Measurements from ENCODE around the gene RB1.
"Not testable (repeated sequence)": the region's sequence is repeated elsewhere in the genome, so short reads cannot be mapped to it uniquely, and the experiment has no call there.

RB1 gene

DNA sequence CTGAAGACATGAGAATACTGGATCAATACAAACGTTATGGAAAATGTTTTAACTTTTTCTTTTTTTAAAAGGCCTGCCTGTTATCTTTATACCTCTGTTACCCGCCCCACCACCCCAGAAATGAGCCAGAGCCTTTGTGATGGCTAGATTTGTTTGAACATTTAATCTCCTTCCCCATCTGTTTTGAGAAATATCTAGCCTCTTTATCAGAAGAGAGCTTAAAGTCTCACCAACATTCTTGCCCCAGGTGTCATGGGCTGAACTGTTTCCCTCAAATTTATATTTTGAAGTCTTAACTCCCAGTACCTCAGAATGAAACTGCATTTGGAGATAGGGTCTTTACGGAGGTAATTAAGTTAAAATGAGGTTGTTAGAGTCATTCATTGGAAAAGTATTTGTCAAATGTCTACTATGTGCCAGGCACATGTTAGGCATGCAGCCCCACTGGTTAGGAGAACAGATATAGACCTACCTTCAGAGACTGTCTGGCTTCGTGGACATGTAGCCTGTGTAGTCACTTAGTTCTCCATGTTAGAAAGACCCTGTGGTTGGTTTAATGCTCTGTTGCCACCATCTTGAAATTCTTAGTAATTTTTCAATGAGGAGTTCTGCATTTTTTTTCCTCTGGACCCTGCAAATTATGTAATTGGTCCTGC is 6.3 kb upstream of the RB1 start:
- no peak for DNase-seq (ENCODE audit: low read depth)

DNA sequence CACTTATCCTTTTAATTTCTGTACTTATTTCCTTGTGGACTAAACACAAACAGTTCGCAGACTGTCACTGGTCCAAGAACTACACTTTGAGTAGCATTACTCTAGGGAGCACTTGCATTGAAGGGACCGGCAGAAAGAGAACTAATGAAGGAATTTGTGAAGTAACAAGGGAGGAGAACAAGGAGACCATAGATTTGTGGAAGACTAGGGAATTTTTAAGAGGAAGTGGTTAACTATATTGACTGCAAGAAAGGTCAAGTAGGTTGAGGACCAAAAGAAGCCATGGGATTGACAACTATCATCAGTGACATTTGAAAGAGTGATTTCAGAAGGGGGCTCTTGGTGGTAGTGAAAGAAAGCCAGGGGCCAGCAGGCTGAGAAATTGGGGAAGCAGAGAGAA is 4.0 kb upstream of the RB1 start:
- DNase-seq (ENCODE audit: low read depth) = no peak

DNA sequence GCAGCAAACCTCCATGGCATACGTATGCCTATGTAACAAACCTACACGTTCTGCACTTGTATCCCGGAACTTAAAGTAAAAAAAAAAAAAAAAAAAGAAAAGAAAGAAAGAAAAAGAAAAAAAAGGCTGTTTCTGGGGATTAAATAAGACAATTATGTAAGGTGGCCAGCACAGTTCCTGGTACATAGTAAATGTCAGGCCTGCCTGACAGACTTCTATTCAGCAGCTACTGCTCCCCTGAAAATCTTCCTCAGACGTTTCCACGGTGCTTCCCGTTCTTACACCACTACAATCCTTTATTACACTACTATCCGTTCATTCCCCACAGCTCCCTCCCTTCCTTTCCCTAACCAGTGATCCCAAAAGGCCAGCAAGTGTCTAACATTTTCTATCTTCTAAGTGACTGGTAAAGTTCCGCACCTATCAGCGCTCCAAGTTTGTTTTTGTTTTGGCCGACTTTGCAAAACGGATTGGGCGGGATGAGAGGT is 636 bp upstream of the RB1 start:
- DNase-seq (ENCODE audit: low read depth) = no peak

DNA sequence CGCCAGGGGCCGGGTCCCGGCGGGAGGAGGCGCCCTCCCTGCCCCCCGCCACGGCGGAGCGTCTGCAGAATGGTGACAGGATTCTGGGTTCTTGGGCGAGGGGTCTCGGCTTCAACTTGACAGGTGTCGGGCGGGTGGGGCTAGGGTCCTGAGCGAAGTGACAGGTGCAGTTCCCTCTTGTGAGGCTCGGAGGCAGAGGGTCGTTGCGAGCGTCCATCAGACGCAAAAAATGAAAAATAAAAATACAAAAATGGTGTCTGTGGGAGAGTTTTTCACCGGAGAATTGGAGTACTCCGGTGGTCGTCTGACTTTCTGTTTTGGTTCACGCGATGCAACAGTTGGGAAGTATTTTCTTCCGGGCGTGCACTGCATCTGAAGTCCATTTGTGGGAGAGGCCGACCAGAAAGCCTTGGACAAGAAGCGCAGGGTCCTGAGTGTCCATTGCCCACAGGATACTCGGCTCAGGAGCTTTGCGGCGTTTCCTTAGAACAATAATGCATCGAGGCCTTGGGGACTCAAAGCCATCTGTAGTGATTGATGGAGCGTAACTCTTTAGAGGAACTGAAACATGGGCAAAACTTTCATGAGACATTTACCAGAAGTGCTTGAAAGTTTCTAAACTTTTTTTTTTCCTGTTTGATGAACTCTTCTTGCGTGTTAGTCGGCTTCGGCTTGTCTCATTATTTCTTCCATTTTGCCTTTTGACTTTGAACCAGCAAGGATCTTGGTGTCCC is 759 bp downstream of the RB1 start:
- DNase-seq (ENCODE audit: low read depth) = peak; percentile 22

DNA sequence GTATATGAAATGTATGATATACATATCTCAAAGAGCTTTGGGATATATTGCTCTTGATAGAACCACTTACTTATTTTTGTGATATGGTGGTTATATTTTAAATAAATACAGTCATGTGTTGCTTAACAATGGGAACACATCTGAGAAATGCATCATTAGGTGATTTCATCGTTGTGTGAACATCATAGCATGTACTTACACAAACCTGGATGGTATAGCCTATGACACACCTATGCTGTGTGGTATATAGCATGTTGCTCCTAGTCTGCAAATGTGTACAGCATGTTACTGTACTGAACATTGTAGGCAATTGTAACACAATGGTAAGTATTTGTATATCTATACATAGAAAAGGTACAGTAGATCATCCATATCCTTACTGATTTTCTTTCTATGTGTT is 7.7 kb downstream of the RB1 start:
- DNase-seq (ENCODE audit: low read depth) = no peak

DNA sequence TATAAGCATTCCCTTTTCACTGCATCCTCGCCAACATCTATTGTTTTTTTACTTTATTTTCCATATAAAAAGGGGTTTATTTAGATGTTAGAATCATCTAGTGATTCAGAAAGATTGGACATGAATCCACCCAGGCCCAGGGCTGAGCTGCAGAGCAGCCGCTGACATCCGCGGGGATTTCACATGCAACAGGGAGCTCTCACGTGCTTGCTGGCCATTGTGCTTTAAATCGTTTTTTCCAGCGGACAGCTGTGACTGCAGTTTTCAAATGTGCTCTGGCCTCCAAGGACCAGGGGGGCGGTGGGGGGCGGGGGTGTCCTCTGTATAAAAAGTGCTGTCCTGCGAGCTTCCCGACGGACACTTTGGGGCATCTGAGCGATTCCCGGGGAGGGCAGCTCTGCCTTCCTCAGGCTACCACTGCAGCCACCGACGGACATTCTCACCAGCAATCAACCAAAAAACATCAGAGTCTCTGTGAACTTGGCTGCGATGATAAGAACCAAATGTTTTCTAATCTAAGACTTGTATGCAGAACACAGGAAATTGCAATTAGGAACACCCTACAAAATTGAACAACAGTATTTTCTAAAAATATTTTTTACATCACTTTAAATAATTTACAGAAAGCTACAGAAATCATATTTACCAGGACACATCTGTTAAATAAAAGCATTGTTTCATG is 12.6 kb downstream of the RB1 start:
- no peak for DNase-seq (ENCODE audit: low read depth)

DNA sequence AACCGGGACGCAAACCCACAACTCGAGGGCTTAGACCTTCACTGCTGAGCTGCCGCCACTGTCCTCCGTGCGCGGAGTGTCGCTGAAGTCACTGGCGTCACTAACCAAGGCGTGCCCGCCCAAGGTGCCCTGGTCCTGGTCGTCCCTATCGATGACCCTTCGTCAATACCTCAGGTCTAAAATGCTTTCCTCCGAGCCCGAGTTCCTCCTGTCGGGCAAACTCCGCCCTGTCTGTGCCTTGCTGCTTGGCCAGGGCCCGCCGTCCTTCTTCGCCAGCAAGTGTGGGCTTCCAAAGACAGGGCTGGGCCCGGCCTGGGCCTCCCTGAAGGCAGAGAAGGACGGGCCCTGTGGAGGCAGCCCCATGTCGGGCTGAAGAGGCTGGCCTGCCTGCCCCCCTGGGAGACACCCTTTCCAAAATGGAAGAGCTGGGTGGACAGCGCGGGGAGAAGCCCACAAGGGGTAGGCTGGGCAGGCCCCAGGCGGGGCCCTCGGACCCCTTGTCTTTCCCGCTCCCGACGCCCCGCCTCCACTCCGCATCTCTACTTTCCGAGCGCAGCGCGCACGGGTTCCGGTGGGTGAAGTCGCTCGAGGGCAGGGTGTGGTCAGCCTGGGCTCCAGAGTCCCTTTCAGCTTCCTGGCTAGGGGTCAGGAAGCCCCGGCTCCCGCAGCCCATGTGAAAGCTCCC is 13.4 kb downstream of the RB1 start:
- DNase-seq (ENCODE audit: low read depth) = no peak

DNA sequence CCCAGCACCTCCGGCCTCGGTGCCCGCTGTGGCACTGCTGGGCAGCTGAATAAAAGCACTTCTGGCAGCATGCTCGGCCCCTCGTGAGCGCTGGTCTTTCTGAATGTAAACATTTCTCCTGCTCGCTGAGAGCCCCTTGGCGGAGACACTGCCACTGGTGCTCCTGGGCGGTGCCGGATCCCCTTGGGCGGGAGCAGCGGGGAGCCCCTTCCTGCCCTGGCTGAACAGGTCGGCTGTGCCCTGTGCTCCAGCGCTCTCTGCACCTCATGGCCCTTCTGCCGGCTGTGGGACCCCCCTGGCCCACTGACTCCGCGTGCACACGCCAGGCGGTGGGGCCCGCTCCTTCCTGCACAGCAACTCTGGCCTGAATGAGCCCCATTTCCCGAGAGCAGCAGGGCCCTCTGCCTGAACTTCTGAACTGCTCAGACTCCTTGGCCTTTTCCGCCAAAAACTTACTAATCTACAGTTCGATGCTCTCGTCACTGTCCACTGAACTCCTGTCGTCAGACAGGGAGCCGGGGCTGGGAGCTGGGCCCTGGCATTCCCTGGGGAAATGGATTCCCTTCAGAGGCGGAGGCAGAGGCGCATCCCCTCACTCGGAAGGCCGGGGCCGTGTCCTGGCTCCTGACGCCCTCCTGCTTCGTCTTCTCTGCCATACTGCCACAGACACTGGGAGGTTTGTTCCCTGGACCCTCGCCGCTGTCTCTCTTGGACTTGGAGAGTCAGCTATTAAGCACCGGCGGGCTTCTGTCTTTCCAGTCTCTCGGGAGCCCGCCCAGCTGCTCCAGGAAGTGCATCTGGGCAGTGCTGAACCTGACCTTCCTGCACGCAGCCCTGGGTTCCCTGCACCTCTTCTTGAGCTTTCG is 14.2 kb downstream of the RB1 start:
- DNase-seq (ENCODE audit: low read depth) = no peak

DNA sequence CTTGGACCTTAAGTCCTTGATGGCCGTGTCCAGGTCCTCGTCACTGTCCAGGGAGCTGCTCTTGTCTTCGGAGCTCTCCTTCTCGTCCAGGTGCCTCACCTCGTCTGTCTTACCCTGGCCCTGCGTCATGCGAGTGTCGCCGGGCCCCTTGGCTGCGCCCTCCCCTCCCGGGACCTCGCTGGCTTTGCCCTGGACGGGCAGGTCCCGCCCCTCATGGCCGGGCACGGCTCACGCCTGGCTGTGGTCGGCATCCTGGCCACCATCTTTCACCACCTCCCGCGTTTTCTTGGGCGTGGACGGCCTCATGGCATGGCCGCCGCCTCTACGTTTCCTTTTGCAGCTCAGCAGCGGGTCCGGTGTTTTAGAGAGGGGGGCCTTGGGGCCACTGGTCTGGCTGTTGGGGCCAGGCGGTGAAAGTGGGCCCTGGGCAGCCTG is 14.8 kb downstream of the RB1 start:
- no peak for DNase-seq (ENCODE audit: low read depth)

DNA sequence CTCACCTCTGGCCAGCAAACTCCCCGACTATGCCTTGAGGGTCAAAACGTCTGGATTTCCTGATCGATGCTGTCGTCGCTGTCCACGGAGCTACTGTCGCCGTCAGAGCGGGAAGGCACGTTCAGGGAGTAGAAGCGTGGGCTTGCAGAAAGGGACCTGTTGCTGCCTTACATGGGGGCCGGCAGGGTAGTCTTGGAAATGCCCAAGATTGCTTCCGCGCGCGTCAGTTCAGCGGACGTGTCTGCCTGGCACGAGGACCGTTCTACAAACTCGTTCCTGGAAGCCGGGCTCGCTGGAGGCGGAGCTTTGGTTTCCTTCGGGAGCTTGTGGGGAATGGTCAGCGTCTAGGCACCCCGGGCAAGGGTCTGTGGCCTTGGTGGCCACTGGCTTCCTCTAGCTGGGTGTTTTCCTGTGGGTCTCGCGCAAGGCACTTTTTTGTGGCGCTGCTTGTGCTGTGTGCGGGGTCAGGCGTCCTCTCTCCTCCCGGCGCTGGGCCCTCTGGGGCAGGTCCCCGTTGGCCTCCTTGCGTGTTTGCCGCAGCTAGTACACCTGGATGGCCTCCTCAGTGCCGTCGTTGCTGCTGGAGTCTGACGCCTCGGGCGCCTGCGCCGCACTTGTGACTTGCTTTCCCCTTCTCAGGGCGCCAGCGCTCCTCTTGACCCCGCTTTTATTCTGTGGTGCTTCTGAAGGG is 15.4 kb downstream of the RB1 start:
- no peak for DNase-seq (ENCODE audit: low read depth)

DNA sequence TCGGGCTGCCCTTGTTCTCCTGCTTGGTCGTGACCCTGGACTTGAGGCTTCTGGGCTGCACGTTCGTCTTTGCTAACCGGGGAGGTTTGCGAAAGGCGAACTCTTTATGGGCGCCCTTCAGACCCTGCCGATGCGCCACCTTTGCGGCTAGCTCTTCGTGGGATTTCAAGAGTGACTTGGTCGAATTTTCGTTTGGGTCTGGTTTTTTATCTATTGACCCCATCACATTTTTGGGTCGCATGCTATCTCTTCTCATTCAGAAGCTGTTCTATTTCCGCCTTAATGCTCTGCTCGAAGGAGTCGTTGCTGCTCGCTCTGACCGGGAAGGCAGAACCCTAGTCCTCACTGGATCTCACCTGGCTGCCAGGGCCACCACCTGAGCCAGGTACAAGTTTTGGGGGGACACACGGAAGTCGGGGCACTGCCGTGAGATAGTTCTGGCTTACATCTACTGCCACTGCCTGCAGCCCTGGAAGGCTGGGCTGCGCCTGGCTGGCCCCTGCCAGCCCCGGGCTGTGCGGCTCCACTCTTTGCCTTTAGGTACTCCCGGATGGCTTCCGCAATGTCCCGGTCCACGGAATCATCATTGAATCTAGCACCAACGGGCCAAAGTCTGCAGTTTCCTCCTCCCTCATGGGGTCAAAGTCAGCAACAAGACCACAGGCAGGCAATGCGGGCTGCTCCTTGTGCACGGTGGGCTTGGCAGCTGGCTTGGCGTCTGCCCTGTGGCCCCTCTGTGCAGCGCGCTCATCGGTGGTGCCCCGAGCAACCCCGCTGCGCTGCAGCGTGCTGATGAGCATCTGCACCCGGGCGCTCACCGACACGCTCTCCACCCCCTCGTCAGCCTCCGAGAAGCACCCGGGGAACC is 16.2 kb downstream of the RB1 start:
- no peak for DNase-seq (ENCODE audit: low read depth)

DNA sequence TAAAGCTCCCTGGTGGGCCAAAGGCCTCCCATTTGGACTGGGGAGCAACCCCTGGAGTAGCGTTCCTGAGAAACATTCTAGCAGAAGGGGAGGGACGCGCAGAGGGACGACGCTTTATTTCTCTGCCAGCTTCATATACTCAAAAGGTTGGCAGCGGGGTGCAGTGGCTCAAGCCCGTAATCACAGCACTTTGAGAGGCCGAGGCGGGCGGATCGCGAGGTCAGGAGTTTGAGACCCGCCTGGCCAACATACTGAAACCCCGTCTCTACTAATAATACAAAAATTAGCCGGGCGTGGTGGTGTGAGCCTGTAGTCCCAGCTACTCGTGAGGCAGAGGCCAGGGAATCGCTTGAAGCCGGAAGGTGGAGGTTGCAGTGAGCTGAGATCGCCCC is 16.8 kb downstream of the RB1 start:
- no peak for DNase-seq (ENCODE audit: low read depth)

DNA sequence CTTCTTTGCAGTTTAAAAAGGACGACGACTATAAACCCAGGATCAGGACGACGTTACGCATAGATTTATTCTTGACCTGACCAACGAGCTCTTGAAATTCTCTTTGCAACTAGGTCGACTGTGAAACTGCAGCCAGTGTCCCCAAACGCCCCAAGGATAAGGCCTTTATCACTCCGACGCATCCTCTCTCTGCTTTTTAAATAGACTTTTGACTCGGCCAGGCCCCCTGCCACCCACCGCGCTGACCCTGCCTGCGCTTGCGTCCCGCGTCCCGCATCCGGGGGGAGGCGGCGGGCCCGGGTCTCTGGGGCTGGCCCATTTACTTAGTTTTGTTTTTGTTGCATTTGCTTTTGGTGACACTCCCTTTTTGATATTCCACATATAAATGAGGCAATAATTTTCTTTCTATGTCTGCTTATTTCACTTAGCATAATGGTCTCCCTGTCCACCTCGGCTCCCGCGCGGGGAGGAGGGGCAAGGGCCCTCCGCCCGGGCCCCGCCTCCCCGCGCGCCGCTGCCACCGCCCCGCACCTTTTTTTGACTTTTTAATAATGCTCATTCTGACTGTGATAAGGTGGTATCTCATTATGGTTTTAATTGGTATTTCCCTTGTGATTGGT is 17.4 kb downstream of the RB1 start:
- no peak for DNase-seq (ENCODE audit: low read depth)

DNA sequence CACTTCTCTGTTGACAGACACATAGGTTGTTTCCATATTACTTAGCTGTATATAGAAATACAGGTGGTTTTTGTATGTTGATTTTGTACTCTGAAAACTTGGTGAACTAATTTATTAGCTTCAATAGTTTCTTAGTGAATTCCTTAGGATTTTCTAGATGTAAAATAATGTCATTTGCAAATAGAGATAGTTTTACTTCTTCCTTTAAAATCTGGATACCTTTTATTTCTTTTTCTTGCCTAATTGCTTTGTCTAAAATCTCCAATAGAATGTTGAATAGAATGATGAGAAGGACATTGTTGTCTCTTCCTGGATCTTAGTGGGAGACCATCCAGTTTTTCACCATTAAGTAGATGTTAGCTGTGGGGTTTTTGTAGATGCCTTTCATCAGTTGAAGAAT is 18.7 kb downstream of the RB1 start:
- DNase-seq (ENCODE audit: low read depth) = no peak

DNA sequence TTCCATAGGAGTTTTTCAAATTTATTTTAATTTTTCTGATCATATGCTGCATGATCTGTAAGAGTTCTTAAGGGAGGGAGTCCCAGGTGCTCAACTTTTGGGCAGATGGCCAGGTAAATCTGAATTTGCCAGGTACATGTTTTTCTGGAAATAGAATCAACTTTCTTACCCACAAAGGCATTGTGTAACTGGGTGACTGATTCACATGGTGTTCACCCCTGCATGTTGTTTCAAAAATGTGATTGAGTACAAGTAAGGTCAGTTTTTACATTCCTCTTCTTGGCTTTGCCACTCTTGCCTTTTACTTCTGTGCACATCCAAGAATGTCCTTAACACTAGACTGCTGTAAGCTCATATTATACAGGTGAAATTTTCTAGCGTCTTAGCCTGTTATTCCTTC is 30.4 kb downstream of the RB1 start:
- DNase-seq (ENCODE audit: low read depth) = no peak

DNA sequence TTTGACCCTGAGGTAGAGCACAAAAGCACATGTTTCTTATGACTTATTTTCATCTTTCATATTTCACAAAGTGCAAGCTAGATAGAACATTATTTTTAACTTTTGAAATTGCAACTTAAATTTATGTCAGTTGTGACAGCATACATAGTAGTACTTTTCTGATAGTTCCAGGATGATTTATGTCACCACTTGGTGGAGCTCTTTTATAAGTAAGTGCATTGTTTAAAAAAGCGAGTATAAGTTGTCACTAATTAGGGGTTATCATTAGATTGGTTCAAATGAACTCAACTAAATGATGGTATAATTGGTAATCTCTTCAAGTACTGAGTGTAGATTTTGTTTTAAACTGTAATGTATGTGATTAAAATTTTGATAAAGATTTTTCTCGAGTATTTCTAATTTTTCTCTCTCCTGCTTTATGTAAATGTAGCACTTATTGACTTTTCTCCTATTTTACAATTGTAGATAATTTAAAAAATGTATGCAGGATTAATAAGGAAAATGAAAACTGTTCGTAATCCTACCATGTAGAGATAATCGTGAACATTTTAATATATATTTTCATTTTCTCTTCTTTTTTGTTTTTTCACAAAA is 31.1 kb downstream of the RB1 start:
- no peak for DNase-seq (ENCODE audit: low read depth)

DNA sequence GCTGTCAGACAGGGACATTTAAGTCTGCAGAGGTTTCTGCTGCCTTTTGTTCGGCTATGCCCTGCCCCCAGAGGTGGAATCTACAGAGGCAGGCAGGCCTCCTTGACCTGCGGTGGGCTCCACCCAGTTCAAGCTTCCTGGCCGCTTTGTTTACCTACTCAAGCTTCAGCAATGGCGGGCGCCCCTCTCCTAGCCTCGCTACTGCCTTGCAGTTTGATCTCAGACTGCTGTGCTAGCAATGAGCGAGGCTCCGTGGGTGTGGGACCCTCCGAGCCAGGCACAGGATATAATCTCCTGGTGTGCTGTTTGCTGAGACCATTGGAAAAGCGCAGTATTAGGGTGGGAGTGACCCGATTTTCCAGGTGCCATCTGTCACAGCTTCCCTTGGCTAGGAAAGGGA is 35.6 kb downstream of the RB1 start:
- not testable (repeated sequence) for DNase-seq (ENCODE audit: low read depth)

DNA sequence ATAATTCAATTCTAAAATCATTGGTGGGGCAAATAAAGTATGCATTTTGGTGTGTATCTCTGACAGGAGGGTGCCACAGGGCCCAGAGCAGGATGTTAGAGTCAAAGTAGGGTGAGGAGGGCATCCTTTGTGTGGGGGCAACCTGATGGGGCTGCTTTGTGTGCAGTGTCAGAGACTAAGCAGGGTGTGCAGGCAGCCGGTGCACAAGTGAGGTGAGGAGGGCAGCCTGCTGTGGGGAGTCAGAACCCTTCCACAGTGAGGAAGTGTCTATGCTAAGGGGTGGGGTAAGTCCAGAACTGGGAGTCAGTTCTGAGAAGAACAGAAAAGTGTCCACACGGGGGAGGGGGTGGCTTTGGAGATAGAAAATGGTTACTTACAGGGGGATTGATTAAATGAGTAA is 40.7 kb downstream of the RB1 start:
- no peak for DNase-seq (ENCODE audit: low read depth)

DNA sequence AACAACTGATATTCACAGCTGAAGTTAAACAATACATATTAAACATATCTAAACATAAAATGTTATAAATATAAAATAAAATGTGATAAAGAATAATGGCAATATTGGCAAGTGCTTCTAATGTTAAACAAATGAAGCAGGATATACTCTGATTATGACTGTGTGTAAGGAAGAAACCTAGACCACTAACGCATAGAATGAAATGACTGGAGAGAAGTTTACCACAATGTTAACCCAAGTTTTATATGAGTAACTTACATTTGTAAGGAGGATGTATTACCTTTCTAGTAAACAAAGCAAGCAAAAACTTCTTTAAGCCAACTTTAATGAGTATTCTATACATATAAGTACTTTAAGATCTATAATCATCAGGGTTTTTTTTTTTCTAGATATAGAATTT is 43.0 kb downstream of the RB1 start:
- no peak for DNase-seq (ENCODE audit: low read depth)
